Spleen (tissue), 7 donors: ENCODE data around the gene BBLN.

Experiments
- CTCF ChIP-seq, 11 experiments: fragments of 200-600 bp in 7 of 11; fragments of 450-650 bp in 4 of 11; sonication (generic) in 4 of 11; IDR thresholded peaks in 8 of 11; conservative IDR thresholded peaks in 3 of 11; 1 replicate in 7 of 11; 2 replicates in 4 of 11; pipeline versions ENCODE4 v1.4.0 to v1.8.0; 2016 to 2021; ENCODE audit warnings: antibody characterized with exemption in 11 of 11, inconsistent platforms in 4 of 11, mild to moderate bottlenecking in 1 of 11
- POLR2A ChIP-seq, 3 donors: fragments of 450-650 bp; IDR thresholded peaks; one replicate each; pipeline ENCODE4 v1.5.1; 2017; ENCODE audit warnings: antibody characterized with exemption in 3 of 3, mild to moderate bottlenecking in 1 of 3
- donor health status: DM: no; HTN: no; CAD: no; lungs with moderate emphysema.
- donor health status: DM: no; HTN: no; CAD: no.
- donor health status: DM: no; HTN: no; CAD: no.

GRCh38 chr9:128139621-128140020 lies 20.4 kb upstream of the BBLN start:
- TF ChIP-seq CTCF (IDR thresholded peaks at IDR 0.05 in 8 of 11, conservative IDR thresholded peaks at IDR 0.05 in 3 of 11) (no peak), POLR2A (IDR thresholded peaks at IDR 0.05) (no peak)
